ENCODE data around the gene GAST.
"Not testable (repeated sequence)": the region's sequence is repeated elsewhere in the genome, so short reads cannot be mapped to it uniquely, and the experiment has no call there.

Gene GAST

GRCh38 chr17:41683441-41684007 lies 28.6 kb upstream of the GAST start:
- FAIRE-seq (no peak), DNase-seq (ENCODE audit: low spot score) (no peak)

- DNase-seq (ENCODE audit: low spot score) (no peak), FAIRE-seq (no peak)
Measured at GRCh38 chr17:41684035-41684434, 28.1 kb upstream of the GAST start.

GRCh38 chr17:41685753-41686152 lies 26.4 kb upstream of the GAST start:
- FAIRE-seq; DNase-seq (ENCODE audit: low spot score): not testable (repeated sequence)

- DNase-seq (ENCODE audit: low spot score): no peak
- FAIRE-seq: no peak
Measured at GRCh38 chr17:41686281-41686680, 25.9 kb upstream of the GAST start.

GRCh38 chr17:41687828-41688640 lies 24.1 kb upstream of the GAST start:
- DNase-seq (ENCODE audit: low spot score) (peak; percentile 57), FAIRE-seq (peak; percentile 60)

- DNase-seq (ENCODE audit: low spot score): peak; percentile 98
Measured at GRCh38 chr17:41688641-41689496, 23.3 kb upstream of the GAST start, which contains the start of gene EIF1. Gene EIF1 (plus strand): TSS chr17:41688885. CDS start chr17:41689039, 154 bp downstream.

GRCh38 chr17:41689497-41690299 lies 22.4 kb upstream of the GAST start:
- FAIRE-seq: no peak
- peak; percentile 47 for DNase-seq (ENCODE audit: low spot score)

More at GRCh38 chr17:41688641-41689496, 23.3 kb upstream of the GAST start, which contains the start of gene EIF1:
- FAIRE-seq: peak; percentile 87

GRCh38 chr17:41690497-41690896 lies 21.6 kb upstream of the GAST start:
- no peak for FAIRE-seq
- DNase-seq (ENCODE audit: low spot score): no peak

GRCh38 chr17:41691031-41691777 lies 20.9 kb upstream of the GAST start:
- DNase-seq (ENCODE audit: low spot score) (no peak), FAIRE-seq (no peak)

GRCh38 chr17:41692722-41693521 lies 19.2 kb upstream of the GAST start:
- FAIRE-seq: no peak

GRCh38 chr17:41695134-41695661 lies 16.9 kb upstream of the GAST start:
- no peak for FAIRE-seq

More at GRCh38 chr17:41692722-41693521, 19.2 kb upstream of the GAST start:
- DNase-seq (ENCODE audit: low spot score): no peak

GRCh38 chr17:41695954-41696757 lies 16.0 kb upstream of the GAST start:
- FAIRE-seq (peak; percentile 67), DNase-seq (ENCODE audit: low spot score) (peak; percentile 51)

More at GRCh38 chr17:41695134-41695661, 16.9 kb upstream of the GAST start:
- no peak for DNase-seq (ENCODE audit: low spot score)

- DNase-seq (ENCODE audit: low spot score): no peak
- no peak for FAIRE-seq
Measured at GRCh38 chr17:41697122-41697962, 14.8 kb upstream of the GAST start.

- FAIRE-seq; DNase-seq (ENCODE audit: low spot score): not testable (repeated sequence)
Measured at GRCh38 chr17:41700843-41701242, 11.3 kb upstream of the GAST start.

GRCh38 chr17:41702712-41703111 lies 9.4 kb upstream of the GAST start:
- no peak for FAIRE-seq
- no peak for DNase-seq (ENCODE audit: low spot score)

GRCh38 chr17:41705271-41705991 lies 6.7 kb upstream of the GAST start:
- FAIRE-seq: no peak
- no peak for DNase-seq (ENCODE audit: low spot score)
